ENCODE measurements around the gene KTN1. TPM values are rescaled to one million over a fixed set of nuclear protein-coding genes. Genes with fewer than 3 reads are reported as not detected.

Gene KTN1
- 100 to 1,000 TPM in 2 of 4 donors, 10 to 100 TPM in 2; 81.2 to 193 (median 106) TPM for total RNA-seq

- Histone ChIP-seq H3K27me3 (no peaks in the 10 kb centered on the region), H3K36me3 (no peaks in the 10 kb centered on the region), H3K27ac (peak within 1 kb of the TSS; percentile 86 to 93 (median 89)), H3K4me1 (peaks cover 0 to 36% (median 5%) of the 10 kb centered on the region in 4 donors), H3K4me3 (peak within 1 kb of the TSS; percentile 65 to 100 (median 96)), H3K9me3 (no peaks in the 10 kb centered on the region)
- DNase-seq: peak; percentile 76 to 93 (median 91)
- TF ChIP-seq CTCF (IDR thresholded peaks at IDR 0.05): no peak
- peak in 1 of 2 donors; percentile 66 for TF ChIP-seq POLR2A (IDR thresholded peaks at IDR 0.05)
Measured at GRCh38 chr14:55579724-55580469, at the start of gene KTN1. KTN1 (plus strand) TSS chr14:55580207; CDS start chr14:55612049, 31,842 bp downstream.

- H3K4me1 ChIP-seq: no peaks in the 10 kb centered on the region
- H3K27ac ChIP-seq: no peak overlapping the region
- H3K36me3 ChIP-seq: no peaks in the 10 kb centered on the region
- H3K27me3 ChIP-seq: no peaks in the 10 kb centered on the region
- DNase-seq: no peak
- TF ChIP-seq POLR2A (IDR thresholded peaks at IDR 0.05) (no peak), CTCF (IDR thresholded peaks at IDR 0.05) (no peak)
- no peak overlapping the region for H3K4me3 ChIP-seq
- no peaks in the 10 kb centered on the region for H3K9me3 ChIP-seq
Measured at GRCh38 chr14:55530464-55530863, 49.5 kb upstream of the KTN1 start.

GRCh38 chr14:55532645-55533344, 47.2 kb upstream of the KTN1 start:
- no peak for TF ChIP-seq CTCF (IDR thresholded peaks at IDR 0.05)
- no peak for TF ChIP-seq POLR2A (IDR thresholded peaks at IDR 0.05)
- H3K36me3 ChIP-seq: no peaks in the 10 kb centered on the region
- H3K27me3 ChIP-seq: no peaks in the 10 kb centered on the region
- no peak overlapping the region for H3K4me3 ChIP-seq
- H3K4me1 ChIP-seq: no peaks in the 10 kb centered on the region
- no peak overlapping the region for H3K27ac ChIP-seq
- peaks cover 0 to 6% (median 0%) of the 10 kb centered on the region in 4 donors for H3K9me3 ChIP-seq
- DNase-seq: no peak

- no peaks in the 10 kb centered on the region for H3K4me1 ChIP-seq
- H3K27me3 ChIP-seq: no peaks in the 10 kb centered on the region
- no peak for DNase-seq
- H3K36me3 ChIP-seq: no peaks in the 10 kb centered on the region
- H3K9me3 ChIP-seq: peaks cover 0 to 6% (median 0%) of the 10 kb centered on the region in 4 donors
- H3K27ac ChIP-seq: no peak overlapping the region
- no peak overlapping the region for H3K4me3 ChIP-seq
- no peak for TF ChIP-seq CTCF (IDR thresholded peaks at IDR 0.05)
- TF ChIP-seq POLR2A (IDR thresholded peaks at IDR 0.05): no peak
Measured at GRCh38 chr14:55533960-55534359, 46.0 kb upstream of the KTN1 start.

GRCh38 chr14:55535516-55536203, 44.3 kb upstream of the KTN1 start:
- Histone ChIP-seq H3K27ac (no peak overlapping the region), H3K36me3 (no peaks in the 10 kb centered on the region), H3K27me3 (no peaks in the 10 kb centered on the region), H3K4me1 (no peaks in the 10 kb centered on the region), H3K4me3 (no peak overlapping the region), H3K9me3 (peaks cover 0 to 6% (median 0%) of the 10 kb centered on the region in 4 donors)
- no peak for DNase-seq
- no peak for TF ChIP-seq CTCF (IDR thresholded peaks at IDR 0.05)
- no peak for TF ChIP-seq POLR2A (IDR thresholded peaks at IDR 0.05)
